H1 (cell line): ENCODE results near the gene GALC. TPM values are rescaled to one million over a fixed set of nuclear protein-coding genes. Genes with fewer than 3 reads are reported as not detected.

Source experiments
- CHD7 ChIP-seq: fragments of 300-600 bp; sonication (generic); IDR thresholded peaks from 2 replicates; pipeline ENCODE4 v1.7.1; 2012; ENCODE audit warnings: low read length, moderate library complexity, mild to moderate bottlenecking, inconsistent platforms; ENCODE audit not compliant: insufficient replicate concordance
- EP300 ChIP-seq, 2 experiments: IDR thresholded peaks; 1 replicate in 1 of 2; 2 replicates in 1 of 2; pipeline ENCODE4 v1.6.1; 2011 to 2012; ENCODE audit warnings: low read depth in 2 of 2, low read length in 2 of 2, mild to moderate bottlenecking in 2 of 2, borderline replicate concordance in 1 of 2, inconsistent platforms in 1 of 2, moderate library complexity in 1 of 2
- RAD21 ChIP-seq, 2 experiments: IDR thresholded peaks in 1 of 2; conservative IDR thresholded peaks in 1 of 2; 2 replicates each; pipeline ENCODE4 v1.6.1; 2011; ENCODE audit warnings: low read depth in 2 of 2, low read length in 2 of 2, improper control_type of control experiment in 1 of 2, inconsistent platforms in 1 of 2, mild to moderate bottlenecking in 1 of 2, moderate library complexity in 1 of 2
- SP2 ChIP-seq: IDR thresholded peaks from 2 replicates; pipeline ENCODE4 v1.6.1; 2012; ENCODE audit warnings: mild to moderate bottlenecking, low read length, inconsistent platforms
- USF2 ChIP-seq: IDR thresholded peaks from 2 replicates; pipeline ENCODE4 v1.6.1; 2011; ENCODE audit warnings: low read length, improper control_type of control experiment
- polyA plus RNA-seq, 7 experiments: library from polyadenylated mRNA; depleted of rRNA in 3 of 7; stranded (reverse) in 5 of 7; unstranded in 2 of 7; fragments of >200 nt in 5 of 7; fragments of 200-250 nt in 2 of 7; gene quantifications; 1 replicate in 5 of 7; 2 replicates in 1 of 7; 4 replicates in 1 of 7; pipeline versions ENCODE4 v1.2.1 to v1.2.3, GENCODE V29; 2011 to 2013; ENCODE audit warnings: missing spikeins in 2 of 7, mixed read lengths in 2 of 7
- total RNA-seq: library from RNA; stranded (reverse); fragmentation: NEBNext Ultra II Directional; extraction: Animal tissue kit (Norgen Biotek cat#: 25700); gene quantifications from 2 replicates; pipeline ENCODE4 v1.2.1, GENCODE V29; 2021

The GALC gene
- total and polyA plus RNA-seq, 2 of the 8 experiments (the other 6 are each of a cell fraction or from before 2014, with no cell fraction given): 6.1 to 12.3 TPM

GRCh38 chr14:87888136-87888999, 104.6 kb downstream of the GALC start (continued):
- no peak for TF ChIP-seq CHD7
- peak; percentile 49 to 63 for TF ChIP-seq RAD21 (IDR thresholded peaks at IDR 0.05 in 1 of 2, conservative IDR thresholded peaks at IDR 0.05 in 1 of 2; ENCODE audit: low read depth in 2 of 2, low read length in 2 of 2)
- no peak for TF ChIP-seq EP300 (IDR thresholded peaks at IDR 0.05; ENCODE audit: borderline replicate concordance in 1 of 2, low read depth in 2 of 2, low read length in 2 of 2)
- TF ChIP-seq SP2: no peak
- no peak for TF ChIP-seq USF2
